Pancreas (tissue), 10 donors: ENCODE measurements around the gene SLC24A3. TPM values are rescaled to one million over a fixed set of nuclear protein-coding genes. Genes with fewer than 3 reads are reported as not detected.

Source experiments
- ATAC-seq, 4 donors: fragments of 200-7000 bp; cut with Tn5 transposase; one replicate each; pipeline versions ENCODE4 v1.8.0 to v1.9.1; 2020; ENCODE audit warnings: mild to moderate bottlenecking in 4 of 4, moderate library complexity in 4 of 4
- DNase-seq, 6 donors: peaks; one replicate each; pipeline ENCODE4 v3.0.0-alpha.2; 2020
- FAIRE-seq: peaks from 2 replicates; lab custom pipeline; 2012; peaks lifted over from hg19 to GRCh38; lab: Jason Lieb, UNC
- H3K27ac ChIP-seq, 4 donors: fragments of 200-600 bp; sonication (generic); 1 replicate in 3 of 4; 2 replicates in 1 of 4; pipeline versions ENCODE4 v1.5.0 to v1.8.0; 2020
- H3K27me3 ChIP-seq, 4 donors: fragments of 200-600 bp; one replicate each; pipeline ENCODE4 v1.8.0; 2021
- H3K36me3 ChIP-seq, 3 donors: fragments of 200-600 bp; sonication (generic) in 1 of 3; one replicate each; pipeline versions ENCODE4 v1.5.0 to v1.8.0; 2020 to 2021
- H3K4me1 ChIP-seq, 3 donors: fragments of 200-600 bp; one replicate each; pipeline ENCODE4 v1.8.0; 2021
- H3K4me3 ChIP-seq, 4 donors: fragments of 200-600 bp; sonication (generic) in 2 of 4; one replicate each; pipeline versions ENCODE4 v1.5.0 to v1.8.0; 2020 to 2021
- H3K9me3 ChIP-seq, 4 donors: fragments of 200-600 bp; one replicate each; pipeline ENCODE4 v1.8.0; 2021
- CTCF ChIP-seq, 4 donors: fragments of 200-600 bp; sonication (generic) in 3 of 4; IDR thresholded peaks; one replicate each; pipeline versions ENCODE4 v1.5.0 to v1.8.0; 2021; ENCODE audit warnings: antibody characterized with exemption in 4 of 4
- WGBS, 2 donors: extraction: QIAGEN DNeasy Blood & Tissue Kit; methylation state at CpG; one replicate each; pipeline ENCODE4 v1.1.7; 2013; 5-methylcytosine and 5-hydroxymethylcytosine counted together
- intact Hi-C, 3 donors: fragments of 100-400 bp; cut with DNase I; formaldehyde crosslinking; loops; one replicate each; pipeline versions ENCODE4 v1.11.1 to v1.14.2; 2022
- polyA plus RNA-seq, 2 donors: library from polyadenylated mRNA; stranded (reverse); fragments of 200-250 nt; gene quantifications; one replicate each; pipeline ENCODE4 v1.2.3, GENCODE V29; 2013
- total RNA-seq, 6 donors: library from RNA; stranded (reverse); fragmentation: NEBNext Ultra II Directional in 4 of 6; extraction: Animal tissue kit (Norgen Biotek cat#: 25700) in 4 of 6; gene quantifications; one replicate each; pipeline versions ENCODE4 v1.2.1 to v1.2.4, GENCODE V29; 2021 to 2023
- donor health status: healthy with polysubstance abuse.
- donor health status: DM: no; HTN: no; CAD: no; lungs with moderate emphysema.
- donor health status: DM: no; HTN: no; CAD: no.
- donor health status: control.
- donor health status: control.
- donor health status: Bipolar disorder and iron deficiency.
- donor health status: DM: yes; HTN: yes; CAD: no.
- donor health status: DM: no; HTN: no; CAD: no.
- donor health status: DM: no; HTN: no; CAD: no.
- donor health status: DM: yes; HTN: yes; CAD: no.

The SLC24A3 gene
- total and polyA plus RNA-seq, 8 donors: 0.28 to 0.87 (median 0.49) TPM

GRCh38 chr20:19463597-19463996 lies 251.2 kb downstream of the SLC24A3 start:
- Histone ChIP-seq H3K9me3 (no peaks in the 10 kb centered on the region), H3K27ac (no peak overlapping the region), H3K4me1 (no peaks in the 10 kb centered on the region), H3K4me3 (no peak overlapping the region), H3K36me3 (no peaks in the 10 kb centered on the region), H3K27me3 (no peaks in the 10 kb centered on the region)
- WGBS, 2 donors: 79 to 84% methylated on average over 4 of the region's 4 CpGs
- TF ChIP-seq CTCF (IDR thresholded peaks at IDR 0.05): no peak
- intact Hi-C loops: no loop called here
- FAIRE-seq (no peak), DNase-seq (no peak), ATAC-seq (no peak)

- FAIRE-seq (no peak), ATAC-seq (no peak), DNase-seq (no peak)
- H3K4me3 ChIP-seq: no peak overlapping the region
- no peak for TF ChIP-seq CTCF (IDR thresholded peaks at IDR 0.05)
- intact Hi-C loops: no loop called here
- 48 to 63% methylated on average over 2 of the region's 2 CpGs for WGBS, 2 donors
- H3K36me3 ChIP-seq: no peaks in the 10 kb centered on the region
- no peak overlapping the region for H3K27ac ChIP-seq
- H3K4me1 ChIP-seq: no peaks in the 10 kb centered on the region
- H3K9me3 ChIP-seq: no peaks in the 10 kb centered on the region
- H3K27me3 ChIP-seq: no peaks in the 10 kb centered on the region
These were observed 253.1 kb downstream of the SLC24A3 start for GRCh38 chr20:19465536-19465935.

GRCh38 chr20:19466206-19466928 lies 253.9 kb downstream of the SLC24A3 start:
- Histone ChIP-seq H3K36me3 (no peaks in the 10 kb centered on the region), H3K27me3 (no peaks in the 10 kb centered on the region), H3K9me3 (no peaks in the 10 kb centered on the region), H3K27ac (no peak overlapping the region), H3K4me1 (no peaks in the 10 kb centered on the region), H3K4me3 (no peak overlapping the region)
- intact Hi-C loops: no loop called here
- DNase-seq: no peak
- FAIRE-seq: no peak
- no peak for ATAC-seq
- WGBS, 2 donors: 74 to 79% methylated on average over 10 of the region's 10 CpGs
- no peak for TF ChIP-seq CTCF (IDR thresholded peaks at IDR 0.05)

- H3K27ac ChIP-seq: no peak overlapping the region
- H3K27me3 ChIP-seq: no peaks in the 10 kb centered on the region
- FAIRE-seq: no peak
- no peak for TF ChIP-seq CTCF (IDR thresholded peaks at IDR 0.05)
- H3K36me3 ChIP-seq: no peaks in the 10 kb centered on the region
- H3K4me3 ChIP-seq: no peak overlapping the region
- no peak for ATAC-seq
- no peaks in the 10 kb centered on the region for H3K4me1 ChIP-seq
- intact Hi-C loops: no loop called here
- H3K9me3 ChIP-seq: no peaks in the 10 kb centered on the region
- WGBS, 2 donors: 74 to 79% methylated on average over 8 of the region's 8 CpGs
- no peak for DNase-seq
These were observed 260.9 kb downstream of the SLC24A3 start for GRCh38 chr20:19473216-19473921.

- intact Hi-C loops: no loop called here
- no peaks in the 10 kb centered on the region for H3K27me3 ChIP-seq
- no peak overlapping the region for H3K27ac ChIP-seq
- FAIRE-seq (no peak), DNase-seq (no peak), ATAC-seq (no peak)
- no peak for TF ChIP-seq CTCF (IDR thresholded peaks at IDR 0.05)
- H3K4me3 ChIP-seq: no peak overlapping the region
- WGBS, 2 donors: 58 to 60% methylated on average over 6 of the region's 6 CpGs
- H3K9me3 ChIP-seq: no peaks in the 10 kb centered on the region
- H3K4me1 ChIP-seq: no peaks in the 10 kb centered on the region
- no peaks in the 10 kb centered on the region for H3K36me3 ChIP-seq
These were observed 261.5 kb downstream of the SLC24A3 start for GRCh38 chr20:19473922-19474286.
